Measurements from ENCODE around the gene ARV1. TPM values are rescaled to one million over a fixed set of nuclear protein-coding genes. Genes with fewer than 3 reads are reported as not detected.

Gene ARV1
- total and polyA plus RNA-seq, 2 of the 13 experiments (the other 11 are each of a cell fraction or from before 2014, with no cell fraction given): 13.0 to 15.2 TPM

DNA sequence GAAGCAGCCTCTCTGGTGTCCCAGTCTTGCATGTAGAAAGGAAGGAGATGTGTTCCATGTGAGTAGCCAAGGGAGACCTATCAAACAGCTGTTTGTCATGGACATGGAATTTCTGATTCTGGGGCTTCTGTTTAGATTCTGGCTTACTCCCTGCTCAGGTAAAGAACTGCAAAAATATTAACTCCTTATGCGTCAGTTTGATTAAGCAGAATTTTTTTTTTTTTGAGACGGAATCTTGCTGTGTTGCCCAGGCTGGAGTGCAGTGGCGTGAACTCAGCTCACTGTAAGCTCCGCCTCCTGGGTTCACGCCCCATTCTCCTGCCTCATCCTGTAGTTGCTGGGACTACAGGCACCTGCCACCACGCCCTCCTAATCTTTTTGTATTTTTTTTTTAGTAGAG, 6.8 kb downstream of the ARV1 start:
- WGBS (ENCODE audit: low lambda C conversion rate): 95% methylated on average over 6 of the region's 6 CpGs
- Histone ChIP-seq H3K9ac (ENCODE audit: insufficient read depth, low read depth, low read length) (no peak overlapping the region), H3K4me3 (replicated peaks in 1 of 3; ENCODE audit: insufficient read depth in 1 of 3, low read depth in 2 of 3, low read length in 3 of 3) (no peak overlapping the region), H3K36me3 (replicated peaks in 1 of 2; ENCODE audit: control insufficient read depth in 1 of 2, insufficient read depth in 2 of 2, low read length in 2 of 2) (no peaks in the 10 kb centered on the region; a peak in 1 of 5 replicates), H3K4me2 (ENCODE audit: low read depth, low read length) (no peak overlapping the region), H3K27ac (ENCODE audit: extremely low read length, insufficient read depth, low read length) (no peak overlapping the region), H3K79me2 (ENCODE audit: insufficient read depth, low read length) (no peaks in the 10 kb centered on the region), H3K9me3 (ENCODE audit: low read length) (no peaks in the 10 kb centered on the region), H4K20me1 (ENCODE audit: insufficient read depth, low read length) (no peaks in the 10 kb centered on the region), H3K27me3 (ENCODE audit: control insufficient read depth in 1 of 2, insufficient read depth in 2 of 2, low read length in 2 of 2) (no peaks in the 10 kb centered on the region), H3K4me1 (ENCODE audit: insufficient read depth, low read length) (no peaks in the 10 kb centered on the region), H2AFZ (ENCODE audit: low read length) (no peak overlapping the region)
- no peak for FAIRE-seq
- intact Hi-C loops (cut with micrococcal nuclease; ENCODE audit: unreplicated experiment) (no loop called here), in situ Hi-C loops (cut with HindIII; ENCODE audit: extremely low pct_ligation_motif_present, low pct_unique_long_range_greater_than_20kb) (no loop called here)
- no TSS peak for BruUV-seq (replicated peaks)
- ChIA-PET CTCF (ENCODE audit: low intra/inter-chr PET ratio, low total read pairs) (no interaction called here), POLR2A (no interaction called here)
- ATAC-seq: no peak
- DNase-seq (ENCODE audit: low spot score): no peak
- TF ChIP-seq, protein P1, sequence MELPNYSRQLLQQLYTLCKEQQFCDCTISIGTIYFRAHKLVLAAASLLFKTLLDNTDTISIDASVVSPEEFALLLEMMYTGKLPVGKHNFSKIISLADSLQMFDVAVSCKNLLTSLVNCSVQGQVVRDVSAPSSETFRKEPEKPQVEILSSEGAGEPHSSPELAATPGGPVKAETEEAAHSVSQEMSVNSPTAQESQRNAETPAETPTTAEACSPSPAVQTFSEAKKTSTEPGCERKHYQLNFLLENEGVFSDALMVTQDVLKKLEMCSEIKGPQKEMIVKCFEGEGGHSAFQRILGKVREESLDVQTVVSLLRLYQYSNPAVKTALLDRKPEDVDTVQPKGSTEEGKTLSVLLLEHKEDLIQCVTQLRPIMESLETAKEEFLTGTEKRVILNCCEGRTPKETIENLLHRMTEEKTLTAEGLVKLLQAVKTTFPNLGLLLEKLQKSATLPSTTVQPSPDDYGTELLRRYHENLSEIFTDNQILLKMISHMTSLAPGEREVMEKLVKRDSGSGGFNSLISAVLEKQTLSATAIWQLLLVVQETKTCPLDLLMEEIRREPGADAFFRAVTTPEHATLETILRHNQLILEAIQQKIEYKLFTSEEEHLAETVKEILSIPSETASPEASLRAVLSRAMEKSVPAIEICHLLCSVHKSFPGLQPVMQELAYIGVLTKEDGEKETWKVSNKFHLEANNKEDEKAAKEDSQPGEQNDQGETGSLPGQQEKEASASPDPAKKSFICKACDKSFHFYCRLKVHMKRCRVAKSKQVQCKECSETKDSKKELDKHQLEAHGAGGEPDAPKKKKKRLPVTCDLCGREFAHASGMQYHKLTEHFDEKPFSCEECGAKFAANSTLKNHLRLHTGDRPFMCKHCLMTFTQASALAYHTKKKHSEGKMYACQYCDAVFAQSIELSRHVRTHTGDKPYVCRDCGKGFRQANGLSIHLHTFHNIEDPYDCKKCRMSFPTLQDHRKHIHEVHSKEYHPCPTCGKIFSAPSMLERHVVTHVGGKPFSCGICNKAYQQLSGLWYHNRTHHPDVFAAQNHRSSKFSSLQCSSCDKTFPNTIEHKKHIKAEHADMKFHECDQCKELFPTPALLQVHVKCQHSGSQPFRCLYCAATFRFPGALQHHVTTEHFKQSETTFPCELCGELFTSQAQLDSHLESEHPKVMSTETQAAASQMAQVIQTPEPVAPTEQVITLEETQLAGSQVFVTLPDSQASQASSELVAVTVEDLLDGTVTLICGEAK (IDR thresholded peaks at IDR 0.05): no peak
- TF ChIP-seq, protein P1 (CRISPR knock-in tag; IDR thresholded peaks at IDR 0.05): no peak
- TF ChIP-seq MBD4 (IDR thresholded peaks at IDR 0.05; ENCODE audit: borderline replicate concordance, low read length): no peak
- TF ChIP-seq, protein P2, sequence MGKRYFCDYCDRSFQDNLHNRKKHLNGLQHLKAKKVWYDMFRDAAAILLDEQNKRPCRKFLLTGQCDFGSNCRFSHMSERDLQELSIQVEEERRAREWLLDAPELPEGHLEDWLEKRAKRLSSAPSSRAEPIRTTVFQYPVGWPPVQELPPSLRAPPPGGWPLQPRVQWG (CRISPR knock-in tag; IDR thresholded peaks at IDR 0.05; ENCODE audit: borderline replicate concordance, low read depth): no peak
- no peak for TF ChIP-seq PTBP1 (IDR thresholded peaks at IDR 0.05; ENCODE audit: low read depth, low read length, poor library complexity, severe bottlenecking)
- no peak for TF ChIP-seq NR2F6 (IDR thresholded peaks at IDR 0.05)
- TF ChIP-seq NR2F6 (CRISPR knock-in tag; IDR thresholded peaks at IDR 0.05): no peak
- TF ChIP-seq DNMT1 (CRISPR knock-in tag; IDR thresholded peaks at IDR 0.05): no peak
- TF ChIP-seq SMAD1 (CRISPR knock-in tag; IDR thresholded peaks at IDR 0.05; ENCODE audit: borderline replicate concordance, low read depth): no peak
- TF ChIP-seq, protein P3, sequence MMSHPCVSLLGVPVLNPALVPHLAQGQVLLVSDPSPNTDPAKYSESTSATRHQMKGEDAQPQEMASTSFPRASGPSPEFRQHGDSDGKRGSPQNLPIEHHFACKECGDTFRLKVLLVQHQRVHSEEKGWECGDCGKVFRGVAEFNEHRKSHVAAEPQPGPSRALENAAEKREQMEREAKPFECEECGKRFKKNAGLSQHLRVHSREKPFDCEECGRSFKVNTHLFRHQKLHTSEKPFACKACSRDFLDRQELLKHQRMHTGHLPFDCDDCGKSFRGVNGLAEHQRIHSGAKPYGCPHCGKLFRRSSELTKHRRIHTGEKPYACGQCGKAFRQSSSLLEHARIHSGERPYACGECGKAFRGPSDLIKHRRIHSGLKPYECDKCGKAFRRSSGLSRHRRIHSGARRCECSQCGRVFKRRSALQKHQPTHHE (CRISPR knock-in tag; IDR thresholded peaks at IDR 0.05; ENCODE audit: borderline replicate concordance): no peak
- no peak for TF ChIP-seq SP5 (CRISPR knock-in tag; IDR thresholded peaks at IDR 0.05; ENCODE audit: borderline replicate concordance, low read depth)
- no peak for TF ChIP-seq SRY (CRISPR knock-in tag; IDR thresholded peaks at IDR 0.05)
- TF ChIP-seq GABPA (IDR thresholded peaks at IDR 0.05; ENCODE audit: low read depth, low read length): no peak
- TF ChIP-seq GABPA (CRISPR knock-in tag; IDR thresholded peaks at IDR 0.05; ENCODE audit: low read depth): no peak
- TF ChIP-seq ZIK1 (CRISPR knock-in tag; IDR thresholded peaks at IDR 0.05; ENCODE audit: borderline replicate concordance, low read depth): no peak
- TF ChIP-seq ZNF670 (CRISPR knock-in tag; IDR thresholded peaks at IDR 0.05; ENCODE audit: borderline replicate concordance): no peak
- TF ChIP-seq ZNF274 (CRISPR knock-in tag; IDR thresholded peaks at IDR 0.05): no peak
- no peak for TF ChIP-seq ZKSCAN1 (IDR thresholded peaks at IDR 0.05; ENCODE audit: low read length)

All from HepG2 (cell line).